Endothelial cell of umbilical vein (primary cell): ENCODE results near the gene NMBR. TPM values are rescaled to one million over a fixed set of nuclear protein-coding genes. Genes with fewer than 3 reads are reported as not detected.

ENCODE experiments used
- BruUV-seq: library from RNA; stranded (reverse); fragments of 400-500 nt; replicated peaks from 2 replicates; lab custom pipeline; 2021; lab: Mats Ljungman, UMichigan
- CTCF ChIA-PET: fragments of 300-600, 350-600 bp; sonication (Branson Sonifier 250); formaldehyde crosslinking; loops from one replicate; lab custom pipeline; 2021; ENCODE audit warnings: antibody characterized with exemption, inconsistent platforms; lab: Charles Lee
- POLR2A ChIA-PET: fragments of 300-600, 350-600 bp; sonication (Branson Sonifier 250); formaldehyde crosslinking; loops from one replicate; lab custom pipeline; 2021; ENCODE audit warnings: antibody characterized with exemption, inconsistent platforms; lab: Charles Lee
- DNase-seq: peaks from one replicate; pipeline ENCODE4 v3.0.0-alpha.2; 2011; ENCODE audit warnings: low read depth, low spot score
- FAIRE-seq: peaks from 2 replicates; lab custom pipeline; 2011; peaks lifted over from hg19 to GRCh38; lab: Jason Lieb, UNC
- H2AFZ ChIP-seq: 2 replicates; pipeline ENCODE4 v1.6.0; 2012; ENCODE audit warnings: low read depth, low read length, control low read depth, inconsistent platforms
- H3K27ac ChIP-seq: 2 replicates; pipeline ENCODE4 v1.5.1; 2011; ENCODE audit warnings: low read depth, mild to moderate bottlenecking, control low read depth, low read length, moderate library complexity; ENCODE audit not compliant: insufficient read depth
- H3K27me3 ChIP-seq, 2 experiments: 2 replicates each; pipeline versions ENCODE4 v1.6.0 to v1.6.1; 2011; ENCODE audit warnings: low read length in 2 of 2, mixed read lengths in 1 of 2; ENCODE audit not compliant: control insufficient read depth in 2 of 2, insufficient read depth in 2 of 2
- H3K36me3 ChIP-seq, 2 experiments: 2 replicates in 1 of 2; 3 replicates in 1 of 2; pipeline ENCODE4 v1.5.1; 2011; ENCODE audit warnings: low read length in 2 of 2, mild to moderate bottlenecking in 1 of 2, moderate library complexity in 1 of 2; ENCODE audit not compliant: control insufficient read depth in 2 of 2, insufficient read depth in 2 of 2; ENCODE audit errors: extremely low read depth in 1 of 2
- H3K4me1 ChIP-seq: 3 replicates; pipeline ENCODE4 v1.5.1; 2011; ENCODE audit warnings: mild to moderate bottlenecking, low read length; ENCODE audit not compliant: control insufficient read depth, insufficient read depth; ENCODE audit errors: extremely low read depth
- H3K4me2 ChIP-seq: 2 replicates; pipeline ENCODE4 v1.6.1; 2011; ENCODE audit warnings: low read length, control low read depth, mixed read lengths; ENCODE audit not compliant: insufficient read depth
- H3K4me3 ChIP-seq, 3 experiments: fragments of 200-600 bp in 1 of 3; sonication (generic), shearing (Covaris generic) in 1 of 3; replicated peaks in 1 of 3; 2 replicates each; pipeline ENCODE4 v1.5.1; 2011 to 2016; ENCODE audit warnings: control low read depth in 3 of 3, low read length in 3 of 3, mild to moderate bottlenecking in 2 of 3, inconsistent platforms in 1 of 3, low read depth in 1 of 3, moderate library complexity in 1 of 3; ENCODE audit not compliant: insufficient read depth in 1 of 3
- H3K79me2 ChIP-seq: 2 replicates; pipeline ENCODE4 v1.6.0; 2012; ENCODE audit warnings: low read length, inconsistent platforms; ENCODE audit not compliant: control insufficient read depth, insufficient read depth
- H3K9ac ChIP-seq: replicated peaks from 2 replicates; pipeline ENCODE3; 2011; ENCODE audit warnings: low read length, control low read depth; ENCODE audit not compliant: insufficient read depth; ENCODE audit errors: extremely low read depth
- H3K9me1 ChIP-seq: replicated peaks from 3 replicates; pipeline ENCODE4 v1.6.0; 2011; ENCODE audit warnings: mild to moderate bottlenecking, low read length; ENCODE audit not compliant: control insufficient read depth, insufficient read depth; ENCODE audit errors: extremely low read depth
- H3K9me3 ChIP-seq: replicated peaks from 2 replicates; pipeline ENCODE4 v1.5.1; 2012; ENCODE audit warnings: low read length, inconsistent platforms; ENCODE audit not compliant: control insufficient read depth, insufficient read depth
- H4K20me1 ChIP-seq: replicated peaks from 2 replicates; pipeline ENCODE3; 2011; ENCODE audit warnings: mild to moderate bottlenecking, low read length; ENCODE audit not compliant: control insufficient read depth, insufficient read depth; ENCODE audit errors: extremely low read depth
- CTCF ChIP-seq, 2 donors: IDR thresholded peaks; 1 replicate in 1 of 2; 2 replicates in 1 of 2; pipeline ENCODE4 v1.5.1; 2011; ENCODE audit warnings: low read length in 2 of 2, mild to moderate bottlenecking in 2 of 2, moderate library complexity in 2 of 2, control low read depth in 1 of 2, inconsistent platforms in 1 of 2, low read depth in 1 of 2; ENCODE audit not compliant: insufficient read depth in 1 of 2; ENCODE audit errors: extremely low read depth in 1 of 2
- EZH2 ChIP-seq: IDR thresholded peaks from 2 replicates; pipeline ENCODE4 v1.6.1; 2012; ENCODE audit warnings: borderline replicate concordance, low read depth, mild to moderate bottlenecking, moderate library complexity, low read length, inconsistent platforms; ENCODE audit not compliant: severe bottlenecking
- FOS ChIP-seq: IDR thresholded peaks from 2 replicates; pipeline ENCODE4 v1.6.1; 2011; ENCODE audit warnings: mild to moderate bottlenecking, low read length, moderate library complexity, borderline replicate concordance; ENCODE audit not compliant: insufficient read depth
- GATA2 ChIP-seq: IDR thresholded peaks from 2 replicates; pipeline ENCODE4 v1.7.0; 2011; ENCODE audit warnings: low read depth, mild to moderate bottlenecking, moderate library complexity, mixed read lengths, low read length; ENCODE audit not compliant: insufficient read length, insufficient read depth
- JUN ChIP-seq: IDR thresholded peaks from 2 replicates; pipeline ENCODE4 v1.6.1; 2011; ENCODE audit warnings: borderline replicate concordance, low read depth; ENCODE audit not compliant: insufficient read length, insufficient read depth
- MAX ChIP-seq: IDR thresholded peaks from 2 replicates; pipeline ENCODE4 v1.6.1; 2011; ENCODE audit not compliant: insufficient read depth, insufficient read length
- MYC ChIP-seq: IDR thresholded peaks from one replicate; pipeline ENCODE4 v1.6.1; 2011; ENCODE audit warnings: mild to moderate bottlenecking, low read depth, low read length
- POLR2A ChIP-seq: IDR thresholded peaks from 2 replicates; pipeline ENCODE4 v1.6.1; 2012; ENCODE audit warnings: low read depth, mild to moderate bottlenecking, control low read depth, low read length
- POLR2AphosphoS5 ChIP-seq: IDR thresholded peaks from 2 replicates; pipeline ENCODE4 v1.6.1; 2012; ENCODE audit warnings: low read depth, mild to moderate bottlenecking, control low read depth, low read length, moderate library complexity; ENCODE audit not compliant: insufficient read depth
- dilution Hi-C: fragments of 300-500 bp; cut with MboI; formaldehyde crosslinking; loops from one replicate; pipeline ENCODE4 v1.15.0; 2019; ENCODE audit warnings: low sequenced_read_pairs; ENCODE audit not compliant: extremely low pct_ligation_motif_present
- intact Hi-C: fragments of 100-400 bp; cut with micrococcal nuclease; formaldehyde crosslinking; loops from one replicate; pipeline ENCODE4 v1.10.0; 2022
- polyA plus RNA-seq, 4 experiments: library from polyadenylated mRNA; depleted of rRNA in 3 of 4; stranded (reverse) in 3 of 4; unstranded in 1 of 4; fragments of >200 nt; gene quantifications; 2 replicates each; pipeline versions ENCODE4 v1.2.1 to v1.2.3, GENCODE V29; 2011 to 2012; ENCODE audit warnings: missing spikeins in 1 of 4
- total RNA-seq: library from RNA; stranded (reverse); gene quantifications from 2 replicates; pipeline ENCODE4 v1.2.3, GENCODE V29; 2021

NMBR gene
- total and polyA plus RNA-seq, 2 donors (not counting 3 experiments of a cell fraction or from before 2014, with no cell fraction given) = not detected

GRCh38 chr6:142154336-142154735 lies 7.4 kb upstream of the NMBR start:
- Histone ChIP-seq H4K20me1 (no peaks in the 10 kb centered on the region), H3K4me3 (no peak overlapping the region), H2AFZ (no peak overlapping the region), H3K9me3 (no peaks in the 10 kb centered on the region), H3K79me2 (peaks cover 86% of the 10 kb centered on the region), H3K4me1 (peaks cover 36% of the 10 kb centered on the region), H3K36me3 (no peaks in the 10 kb centered on the region), H3K9me1 (no peaks in the 10 kb centered on the region), H3K4me2 (peak overlapping the region; percentile 44), H3K9ac (peak overlapping the region; percentile 78), H3K27me3 (no peaks in the 10 kb centered on the region), H3K27ac (peak overlapping the region; percentile 74)
- intact Hi-C loops = no loop called here
- DNase-seq = no peak
- no TSS peak for BruUV-seq
- dilution Hi-C loops = no loop called here
- no peak for FAIRE-seq
- TF ChIP-seq MAX (no peak), CTCF (IDR thresholded peaks at IDR 0.05; ENCODE audit: extremely low read depth in 1 of 2, insufficient read depth in 1 of 2, low read depth in 1 of 2, low read length in 2 of 2) (no peak), POLR2AphosphoS5 (no peak)
- CTCF ChIA-PET = interaction anchor here (0.9 to 7.2 kb wide), 9 partner anchors 7 to 234 kb away, joined by 3 to 173 read pairs (median 34); partner anchors contain the start of genes NMBR and VTA1
- POLR2A ChIA-PET = no interaction called here

GRCh38 chr6:142153196-142153595 lies 6.3 kb upstream of the NMBR start:
- no peak overlapping the region for H3K4me2 ChIP-seq
- no peaks in the 10 kb centered on the region for H3K9me1 ChIP-seq
- TF ChIP-seq FOS = no peak
- no peak for TF ChIP-seq JUN
- no peak for TF ChIP-seq POLR2A
- TF ChIP-seq CTCF (IDR thresholded peaks at IDR 0.05; ENCODE audit: extremely low read depth in 1 of 2, insufficient read depth in 1 of 2, low read depth in 1 of 2, low read length in 2 of 2) = no peak
- no peak for TF ChIP-seq MAX
- no peak for TF ChIP-seq EZH2
- TF ChIP-seq GATA2 = no peak
- no peak for TF ChIP-seq MYC
- no peak for TF ChIP-seq POLR2AphosphoS5
- H2AFZ ChIP-seq = no peak overlapping the region
- CTCF ChIA-PET = interaction anchor here (1.0 to 3.8 kb wide), 3 partner anchors 52 to 235 kb away, joined by 3 to 21 read pairs (median 3); no protein-coding TSS in a partner anchor
- H4K20me1 ChIP-seq = peaks cover 2% of the 10 kb centered on the region
- peaks cover 44% of the 10 kb centered on the region for H3K4me1 ChIP-seq
- H3K27me3 ChIP-seq = no peaks in the 10 kb centered on the region
- POLR2A ChIA-PET = no interaction called here
- H3K79me2 ChIP-seq = peaks cover 88% of the 10 kb centered on the region
- no peak for DNase-seq
- H3K9ac ChIP-seq = no peak overlapping the region
- H3K36me3 ChIP-seq = no peaks in the 10 kb centered on the region
- intact Hi-C loops = no loop called here
- dilution Hi-C loops = no loop called here
- FAIRE-seq = no peak
- H3K4me3 ChIP-seq = no peak overlapping the region
- no peaks in the 10 kb centered on the region for H3K9me3 ChIP-seq
- no TSS peak for BruUV-seq
- H3K27ac ChIP-seq = no peak overlapping the region
